GM04504 (cell line): ENCODE measurements around the gene TRIM50.
"Not testable (repeated sequence)": the region's sequence is repeated elsewhere in the genome, so short reads cannot be mapped to it uniquely, and the experiment has no call there.

Experiments
- DNase-seq: peaks from one replicate; pipeline ENCODE4 v3.0.0-alpha.2; 2012; ENCODE audit warnings: low read depth

TRIM50 gene

DNA sequence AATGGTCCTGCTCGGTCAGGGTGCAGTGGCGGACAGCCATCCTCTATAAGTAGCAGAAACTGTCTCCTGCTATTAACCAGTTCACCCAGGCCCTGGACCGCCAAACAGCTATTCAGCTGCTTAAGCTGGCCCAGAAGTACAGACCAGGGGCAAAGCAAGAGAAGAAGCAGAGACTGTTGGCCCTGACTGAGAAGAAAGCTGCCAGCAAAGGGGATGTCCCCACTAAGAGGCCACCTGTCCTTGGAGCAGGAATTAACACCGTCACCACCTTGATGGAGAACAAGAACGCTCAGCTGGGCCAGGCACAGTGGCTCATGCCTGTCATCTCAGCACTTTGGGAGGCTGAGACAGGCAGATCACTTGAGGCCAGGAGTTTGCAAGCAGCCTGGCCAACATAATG is 13.6 kb downstream of the TRIM50 start:
- no peak for DNase-seq

DNA sequence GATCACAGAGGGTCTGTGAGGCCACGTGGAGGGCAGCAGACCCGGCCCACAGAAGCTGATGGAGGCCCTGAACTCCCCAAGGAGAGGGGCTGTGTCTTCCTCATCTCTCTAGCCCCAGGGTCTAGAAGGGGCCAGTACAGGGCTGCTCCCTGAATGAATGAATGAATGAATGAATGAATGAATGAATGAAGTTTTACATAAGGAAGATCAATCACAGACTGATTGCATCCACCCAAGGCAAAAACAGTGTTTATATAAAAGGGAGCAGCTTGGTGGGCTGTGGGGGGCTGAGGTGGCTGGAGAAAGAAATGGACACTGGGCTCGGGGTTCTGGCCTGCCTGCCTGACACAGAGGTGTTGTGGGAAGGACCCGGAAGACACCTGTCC is 14.4 kb downstream of the TRIM50 start:
- DNase-seq, result no peak

- no peak for DNase-seq
Measured at GRCh38 chr7:73312831-73313520, 14.9 kb downstream of the TRIM50 start.

DNA sequence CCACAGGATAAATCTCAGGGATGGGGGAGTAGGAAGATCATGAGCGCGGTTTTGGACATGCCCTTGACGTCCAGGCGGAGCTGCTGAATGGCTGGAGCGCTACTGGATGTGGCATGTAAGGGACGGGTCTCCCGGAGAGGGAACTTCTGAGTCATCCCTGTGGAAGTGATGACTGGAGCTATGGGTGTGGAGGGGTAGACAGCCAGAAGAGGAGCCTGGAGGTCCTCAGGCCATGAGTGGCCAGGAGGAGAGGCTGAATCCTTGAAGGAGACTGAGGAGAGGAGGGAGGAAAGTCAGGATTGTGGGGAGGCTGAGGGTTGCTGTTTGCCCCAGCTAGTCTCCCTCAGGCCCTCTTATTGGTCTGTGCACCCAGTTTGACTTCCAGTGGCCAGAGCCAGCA is 16.5 kb downstream of the TRIM50 start:
- DNase-seq, result not testable (repeated sequence)

- DNase-seq, result peak; percentile 28
Measured at GRCh38 chr7:73308665-73309214, 19.1 kb downstream of the TRIM50 start, which contains the start of gene NSUN5. NSUN5 (minus strand) TSS chr7:73308826; CDS start chr7:73308790, 36 bp downstream.

- DNase-seq, result no peak
Measured at GRCh38 chr7:73308074-73308664, 19.7 kb downstream of the TRIM50 start.

- DNase-seq, result no peak
Measured at GRCh38 chr7:73307436-73307835, 20.4 kb downstream of the TRIM50 start.

DNA sequence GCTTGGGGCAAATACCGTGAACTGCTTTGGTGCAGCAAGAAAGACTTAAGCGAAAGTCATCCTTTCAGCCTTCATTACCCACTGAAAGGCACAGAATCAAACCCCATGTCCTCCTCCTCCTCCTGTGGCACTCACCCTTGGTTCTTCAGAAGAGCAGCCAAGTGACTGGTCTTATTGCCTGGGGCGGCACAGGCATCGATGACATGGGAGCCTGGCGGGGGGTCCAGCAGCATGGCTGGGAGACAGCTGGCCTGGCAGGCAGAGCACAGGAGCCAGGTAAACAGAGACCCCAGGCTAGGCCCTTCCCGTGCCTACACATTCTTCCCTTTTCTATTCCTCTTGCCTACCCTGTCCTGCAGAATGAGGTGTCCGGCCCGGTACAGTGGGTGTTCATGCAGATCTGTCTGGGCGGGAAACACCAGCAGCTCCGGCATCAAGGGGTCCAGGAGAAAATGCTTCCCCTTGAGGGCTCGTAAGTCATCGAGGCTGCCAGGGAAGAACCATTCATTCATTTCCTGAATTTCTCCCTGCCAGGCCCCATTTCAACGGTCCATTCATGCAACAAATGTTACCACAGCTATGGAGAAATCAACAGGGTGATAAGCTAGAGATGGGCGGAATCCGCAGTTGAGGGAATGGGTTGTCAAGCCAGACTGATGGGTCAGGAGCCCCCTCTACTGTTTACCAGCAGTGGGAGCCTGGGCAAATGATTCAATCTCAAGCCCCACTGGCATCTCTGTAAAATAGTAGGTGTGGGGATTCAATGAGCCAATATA is 23.1 kb downstream of the TRIM50 start:
- not testable (repeated sequence) for DNase-seq

DNA sequence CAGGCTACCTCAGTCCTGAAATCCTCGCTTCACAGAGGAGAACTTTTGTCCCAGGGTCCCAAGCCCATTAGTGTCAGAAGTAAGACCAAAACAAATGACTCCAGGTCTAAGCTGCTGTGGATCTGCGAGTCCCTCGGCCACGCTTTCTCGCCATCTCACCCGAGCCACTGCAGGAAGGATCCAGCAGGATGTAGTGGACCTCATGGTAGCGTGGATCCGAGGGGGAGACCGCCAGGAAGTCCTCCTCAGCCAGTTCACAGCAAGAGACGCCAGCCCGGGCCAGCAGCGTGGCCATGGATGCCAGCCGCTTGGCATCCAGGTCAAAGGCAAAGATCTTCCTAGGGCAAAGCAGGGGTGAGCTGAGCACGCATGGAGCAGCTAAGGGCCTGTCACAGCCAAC is 23.8 kb downstream of the TRIM50 start:
- no peak for DNase-seq

DNA sequence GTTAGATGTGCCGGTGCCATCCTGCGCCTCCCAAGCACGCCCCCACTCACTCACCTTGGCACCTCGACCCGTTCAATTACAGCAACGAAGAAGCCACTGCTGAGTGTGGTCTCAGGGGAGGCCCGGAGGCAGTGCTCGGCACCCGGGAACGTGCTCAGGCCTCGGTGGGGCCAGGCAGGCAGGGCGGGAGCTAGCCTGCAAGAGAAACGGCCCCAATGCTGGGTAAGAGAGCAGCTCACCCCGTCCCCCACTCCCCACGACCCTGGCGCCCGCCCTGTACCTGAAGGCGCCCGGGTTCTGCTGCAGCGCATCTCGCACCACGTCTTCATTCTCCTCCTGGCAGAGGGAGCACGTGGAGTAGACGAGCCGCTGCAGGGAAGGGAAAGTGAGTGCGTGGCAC is 24.3 kb downstream of the TRIM50 start:
- no peak for DNase-seq

- DNase-seq, result not testable (repeated sequence)
Measured at GRCh38 chr7:73302846-73303245, 25.0 kb downstream of the TRIM50 start.

GRCh38 chr7:73301108-73301507 is 26.8 kb downstream of the TRIM50 start:
- not testable (repeated sequence) for DNase-seq

DNA sequence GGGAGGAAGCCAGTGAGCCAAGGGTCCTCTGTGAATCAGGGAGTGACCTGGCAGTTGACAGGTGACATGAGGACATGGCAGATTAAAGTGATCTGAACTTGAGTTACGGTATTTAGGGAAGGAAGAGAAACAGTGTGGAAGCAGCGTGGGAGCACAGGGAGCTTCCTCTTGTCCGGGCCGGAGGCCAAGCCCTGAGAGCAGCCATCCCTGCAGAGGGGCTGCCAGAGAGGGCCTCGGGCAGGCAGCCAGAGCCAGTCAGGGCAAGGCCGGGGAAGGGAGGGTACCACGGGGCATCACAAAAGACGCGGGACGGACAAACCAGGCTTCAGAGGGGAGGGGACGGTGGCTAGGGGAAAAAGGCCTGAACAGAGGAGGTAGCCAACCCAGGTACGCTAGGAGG is 28.1 kb downstream of the TRIM50 start:
- DNase-seq, result not testable (repeated sequence)

- DNase-seq, result not testable (repeated sequence)
Measured at GRCh38 chr7:73297706-73298105, 30.2 kb downstream of the TRIM50 start.

- DNase-seq, result not testable (repeated sequence)
Measured at GRCh38 chr7:73297235-73297634, 30.6 kb downstream of the TRIM50 start.

DNA sequence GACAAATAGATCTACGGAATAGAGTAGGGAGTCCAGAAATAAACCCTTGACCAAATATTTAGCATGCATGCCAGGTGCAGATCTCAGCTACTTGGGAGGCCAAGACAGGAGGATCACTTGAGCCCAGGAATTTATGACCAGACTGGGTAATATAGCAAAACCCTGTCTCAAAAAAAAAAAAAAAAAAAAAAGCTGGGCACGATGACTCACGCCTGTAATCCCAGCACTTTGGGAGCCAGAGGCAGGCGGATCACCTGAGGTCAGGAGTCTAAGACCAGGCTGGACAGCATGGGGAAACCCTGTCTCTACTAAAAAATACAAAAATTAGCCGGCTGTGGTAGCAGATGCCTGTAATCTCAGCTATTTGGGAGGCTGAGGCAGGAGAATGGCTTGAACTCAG is 50.7 kb downstream of the TRIM50 start:
- not testable (repeated sequence) for DNase-seq

DNA sequence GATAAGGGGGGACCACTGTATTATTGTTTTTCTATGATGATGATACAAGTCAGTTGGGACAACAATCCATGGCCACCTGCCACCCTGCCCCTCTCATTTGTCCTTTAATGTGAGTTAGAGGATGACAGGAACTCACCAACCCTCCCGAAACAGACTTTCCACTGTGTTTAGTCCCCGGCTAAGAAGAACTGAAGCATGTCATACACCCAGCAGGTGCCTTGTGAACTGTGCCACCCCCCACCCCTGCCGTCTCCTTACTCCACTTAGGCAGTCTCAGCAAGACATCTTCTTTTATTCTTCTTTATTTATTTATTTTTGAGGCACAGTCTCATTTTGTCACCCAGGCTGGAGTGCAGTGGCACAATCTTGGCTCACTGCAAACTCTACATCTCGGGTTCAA is 60.1 kb downstream of the TRIM50 start:
- not testable (repeated sequence) for DNase-seq

- not testable (repeated sequence) for DNase-seq
Measured at GRCh38 chr7:73266719-73267368, 61.0 kb downstream of the TRIM50 start.
